Activated naive CD8-positive, alpha-beta T cell treated with anti-CD3 and anti-CD28 coated beads, Interleukin-2, amount 50 U/mL, for 16 hours (primary cell): ENCODE results near the gene FRAS1.
"Not testable (repeated sequence)": the region's sequence is repeated elsewhere in the genome, so short reads cannot be mapped to it uniquely, and the experiment has no call there.

ENCODE experiments used
- DNase-seq: peaks from one replicate; pipeline ENCODE4 v3.0.0-alpha.2; 2020; ENCODE audit warnings: low read depth, low spot score

The FRAS1 gene

DNA sequence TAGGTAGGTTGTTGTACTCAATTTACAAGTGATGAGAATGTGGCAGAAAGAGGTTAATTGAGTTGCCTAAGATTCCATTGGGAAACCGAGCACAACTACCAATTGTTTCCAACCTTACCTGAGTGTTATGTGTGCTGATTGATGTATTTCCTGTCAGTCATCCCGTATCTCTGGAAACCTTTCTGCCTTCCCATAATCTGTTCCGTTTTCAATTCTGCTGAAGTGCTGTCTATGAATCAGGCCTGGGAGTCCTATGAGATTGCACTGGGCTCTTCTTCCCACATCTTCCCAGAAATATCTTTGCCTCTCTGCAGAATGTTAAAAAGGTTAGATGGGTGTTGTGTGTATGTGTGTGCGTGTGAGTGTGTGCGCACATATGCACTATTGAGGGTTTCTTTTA, 264.9 kb downstream of the FRAS1 start:
- no peak for DNase-seq

DNA sequence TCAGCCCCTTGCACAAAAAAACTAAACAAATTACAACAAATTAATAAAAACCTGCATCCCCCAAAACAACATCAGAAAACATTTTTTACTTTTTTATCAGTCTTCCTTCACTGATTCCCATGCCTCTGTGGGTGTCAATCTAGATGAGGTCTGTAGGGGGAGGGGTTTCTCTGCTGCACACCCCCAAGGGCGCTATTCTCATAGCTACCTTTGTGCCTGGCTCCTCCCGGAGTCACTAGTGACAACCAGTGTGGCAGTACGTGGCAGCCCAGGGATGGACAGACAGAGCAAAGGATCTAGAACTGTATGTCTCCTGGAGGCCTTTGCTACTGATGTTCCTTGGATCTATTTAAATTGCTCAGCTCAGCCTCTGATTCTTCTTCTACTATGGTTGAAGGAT, 266.3 kb downstream of the FRAS1 start:
- no peak for DNase-seq

DNA sequence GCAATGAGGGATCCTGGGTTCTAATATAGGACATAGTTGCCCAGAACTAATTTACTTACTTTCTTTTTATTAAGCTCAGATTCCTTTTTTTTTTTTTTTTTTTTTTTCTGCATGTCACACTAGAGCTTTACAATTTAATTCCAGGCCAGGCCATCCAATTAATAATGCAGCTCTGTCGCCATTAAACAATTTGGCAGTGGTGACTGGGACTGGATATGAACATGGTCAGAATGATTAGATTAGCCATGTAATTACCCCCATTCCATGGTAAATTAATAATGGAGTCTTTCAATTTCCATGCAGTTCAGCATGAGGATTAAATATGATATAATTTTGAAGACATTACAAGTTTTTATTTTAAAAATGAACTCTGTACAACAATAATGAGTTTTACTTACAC, 267.5 kb downstream of the FRAS1 start:
- no peak for DNase-seq

DNA sequence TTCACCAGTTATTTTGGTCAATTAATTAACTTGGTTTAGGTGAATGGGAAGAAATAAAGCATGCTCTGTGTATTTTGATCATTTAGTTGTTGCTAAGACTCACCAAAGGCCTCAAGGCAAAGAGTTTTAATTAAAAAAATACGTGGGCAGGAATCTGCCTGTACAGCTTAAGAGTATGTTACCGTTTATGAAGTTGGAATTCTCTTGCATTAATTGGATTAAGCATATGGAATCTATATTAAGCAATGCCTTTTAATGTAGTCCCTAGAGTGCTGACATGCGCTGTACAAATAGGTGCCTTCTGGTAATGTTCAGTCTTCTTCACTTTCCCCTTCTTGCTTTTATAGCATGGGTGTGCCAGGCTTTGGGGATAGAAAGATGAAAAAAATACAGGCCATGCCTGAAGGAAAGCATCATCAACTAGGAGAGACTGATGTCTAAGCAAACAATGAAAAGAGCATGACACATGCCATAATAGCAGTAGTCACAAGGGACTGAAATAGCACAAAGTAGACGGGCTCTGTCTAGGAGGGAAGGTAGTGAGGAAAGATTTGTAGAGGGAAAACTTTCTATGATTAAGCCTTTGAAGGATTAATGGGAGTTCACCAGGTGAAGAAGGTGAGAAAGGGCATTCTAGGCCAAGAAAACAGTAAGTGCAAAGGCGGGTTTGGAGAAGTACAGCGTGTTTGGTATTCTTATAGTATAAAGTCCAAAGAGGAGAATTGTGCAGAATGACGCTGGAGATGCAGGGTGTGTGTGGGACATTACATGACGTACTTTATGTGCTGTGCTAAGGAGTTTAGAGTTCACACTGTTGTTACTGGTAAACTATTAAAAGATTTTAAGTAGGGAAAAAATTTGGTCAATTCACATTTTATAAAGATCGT, 268.4 kb downstream of the FRAS1 start:
- DNase-seq = no peak

DNA sequence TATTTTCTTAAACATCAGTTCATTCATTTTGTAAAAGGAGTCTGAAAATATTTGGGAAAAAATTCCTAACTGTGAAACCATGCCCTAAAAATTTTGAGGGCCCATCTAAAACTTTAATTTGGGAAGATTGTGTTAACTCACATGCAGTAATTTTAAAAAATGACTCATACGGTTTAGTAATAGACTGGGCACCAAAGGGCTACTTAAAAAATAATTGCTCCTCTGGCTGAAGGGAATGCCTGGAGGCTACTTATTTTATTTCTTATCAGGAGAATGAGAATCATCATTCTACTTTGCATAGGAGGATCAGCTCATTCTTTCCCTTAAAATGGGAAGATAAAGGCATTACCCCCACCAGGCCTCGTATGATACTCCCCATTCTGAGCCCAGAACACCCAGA, 271.5 kb downstream of the FRAS1 start:
- not testable (repeated sequence) for DNase-seq

DNA sequence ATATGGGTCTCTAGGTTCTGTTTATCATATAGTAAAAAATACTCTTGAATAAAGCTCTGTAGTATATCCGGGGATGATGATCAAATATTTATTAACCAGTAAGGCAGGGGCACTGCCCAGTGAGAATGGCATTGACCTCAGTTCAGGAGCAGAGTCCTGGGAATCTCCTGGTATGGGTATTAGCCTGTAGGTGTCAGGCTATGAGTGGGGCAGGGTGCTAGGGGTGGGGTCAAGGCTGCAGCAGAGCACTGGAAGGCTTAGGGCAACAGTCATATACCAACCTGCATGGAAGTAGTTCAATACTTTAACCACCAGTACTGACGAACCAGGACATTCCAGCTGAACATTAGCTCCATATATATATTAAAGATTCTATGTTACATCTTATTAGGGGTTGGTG, 274.1 kb downstream of the FRAS1 start:
- no peak for DNase-seq

DNA sequence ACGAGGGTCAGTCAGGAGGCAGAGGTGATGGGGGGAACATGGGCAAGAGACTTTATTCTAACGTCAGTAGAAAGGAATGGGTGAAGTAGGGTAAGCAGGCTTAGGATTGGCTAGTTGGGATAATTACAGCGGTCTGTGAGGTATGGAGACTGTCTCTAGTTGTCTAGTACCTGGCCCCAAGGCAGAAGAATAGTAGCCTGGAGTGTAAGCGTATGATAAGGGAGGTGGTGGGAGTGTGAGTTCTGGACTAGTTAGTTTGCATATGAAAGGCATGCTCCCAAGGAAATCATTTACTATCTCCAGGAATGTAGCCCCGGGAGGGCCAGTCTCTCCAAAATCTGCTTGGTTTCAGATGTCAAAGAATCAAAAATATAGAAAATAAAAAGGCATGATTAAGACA, 274.8 kb downstream of the FRAS1 start:
- DNase-seq = no peak

GRCh38 chr4:78332976-78333375, 275.9 kb downstream of the FRAS1 start:
- no peak for DNase-seq

GRCh38 chr4:78336093-78336943, 279.2 kb downstream of the FRAS1 start:
- DNase-seq = no peak

- DNase-seq = no peak
These were observed 280.3 kb downstream of the FRAS1 start for GRCh38 chr4:78337244-78338020.

DNA sequence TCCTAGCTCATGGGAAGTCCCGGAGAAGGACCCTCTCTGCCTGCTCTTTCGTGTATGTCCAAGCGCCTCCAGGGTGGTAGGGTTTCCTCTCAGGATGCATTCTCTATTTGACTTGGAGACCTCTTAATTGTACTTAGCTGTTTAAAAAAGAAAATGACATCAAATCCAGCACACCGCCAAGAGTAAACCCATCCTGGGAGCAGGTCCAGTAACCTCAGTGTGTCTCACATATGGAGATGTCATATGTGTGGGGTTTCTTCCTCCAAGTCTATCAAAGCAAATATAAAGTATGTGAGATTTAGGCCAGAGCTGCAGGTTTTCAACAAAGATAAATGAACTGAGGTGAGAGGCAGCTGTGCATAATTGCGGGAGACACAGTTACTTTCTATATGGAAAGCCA, 285.0 kb downstream of the FRAS1 start:
- DNase-seq = no peak

- DNase-seq = no peak
These were observed 286.6 kb downstream of the FRAS1 start for GRCh38 chr4:78343682-78344081.

- DNase-seq = no peak
These were observed 288.1 kb downstream of the FRAS1 start for GRCh38 chr4:78345237-78345636.

DNA sequence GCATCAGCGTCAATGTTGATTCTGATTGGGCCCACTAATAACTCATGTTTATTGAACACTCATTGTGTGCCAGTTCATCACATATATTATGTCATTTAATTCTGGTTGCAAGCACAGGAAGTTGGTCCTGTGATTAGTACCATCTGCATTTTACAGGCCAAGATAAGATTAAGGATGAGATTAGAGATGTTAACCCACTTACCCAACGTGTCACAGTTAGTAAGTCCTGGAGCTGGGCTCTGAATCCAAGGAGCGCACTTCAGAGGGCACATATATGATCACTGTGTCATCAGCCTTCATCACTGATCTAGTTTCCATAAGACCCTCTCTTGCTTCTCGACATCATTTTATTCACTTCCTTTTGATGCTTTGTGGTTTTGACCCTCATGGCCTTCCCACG, 289.1 kb downstream of the FRAS1 start:
- no peak for DNase-seq

DNA sequence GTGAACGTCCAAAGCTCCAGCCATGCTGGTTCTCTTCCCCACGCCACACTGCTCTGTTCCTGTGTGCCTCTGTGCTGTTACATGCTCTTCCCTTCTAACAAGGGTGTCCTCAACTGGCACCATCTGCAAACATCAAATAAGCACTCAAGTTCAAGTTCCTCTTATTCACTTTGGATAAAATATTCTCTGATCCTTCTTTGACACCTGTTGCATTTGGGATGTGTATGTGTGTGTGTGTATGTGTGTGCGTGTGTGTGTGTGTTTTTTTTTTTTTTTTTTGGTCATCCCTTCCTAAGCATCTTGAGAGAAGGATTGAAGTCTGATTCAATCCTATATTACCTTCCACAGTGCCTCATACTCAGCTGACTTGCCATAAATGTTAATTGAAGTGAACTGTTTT, 290.4 kb downstream of the FRAS1 start:
- no peak for DNase-seq

GRCh38 chr4:78353921-78354320, 296.8 kb downstream of the FRAS1 start:
- no peak for DNase-seq

DNA sequence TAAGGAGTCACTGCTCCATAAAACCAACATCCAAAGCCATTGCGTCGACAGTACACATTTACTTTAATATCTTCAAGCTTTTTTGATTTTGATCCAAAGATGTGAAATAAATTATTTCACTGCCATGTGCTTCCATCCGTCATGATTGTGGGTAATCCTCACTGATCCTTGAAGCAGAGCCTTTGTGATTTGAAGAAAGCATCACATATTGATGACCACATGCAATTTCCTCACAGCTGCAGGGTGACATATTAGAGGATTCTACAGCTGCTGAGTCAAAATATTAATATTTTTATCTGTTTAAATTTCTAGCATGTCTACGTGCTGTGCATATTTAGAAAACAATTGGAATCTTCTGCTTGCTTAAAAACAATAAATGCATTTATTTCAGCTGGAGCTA, 297.7 kb downstream of the FRAS1 start:
- no peak for DNase-seq

DNA sequence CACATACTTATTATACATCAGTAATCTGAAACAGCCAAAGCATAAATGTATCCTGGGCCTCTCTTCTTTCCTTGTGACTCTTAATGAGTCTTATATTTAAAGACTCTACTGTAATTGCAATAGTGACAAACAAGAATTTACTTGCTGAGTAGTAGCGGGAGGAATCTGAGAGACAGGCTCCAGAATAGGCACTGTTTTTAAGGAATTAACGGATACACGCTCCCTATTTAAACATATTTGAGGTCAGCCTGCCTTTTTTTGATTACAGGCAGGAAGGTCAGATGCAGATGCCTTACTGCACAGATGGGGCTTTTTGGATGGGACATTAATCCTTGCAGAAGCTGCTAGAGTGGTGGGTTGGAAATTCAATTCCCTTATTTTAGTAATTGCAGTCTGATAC, 298.2 kb downstream of the FRAS1 start:
- DNase-seq = no peak

DNA sequence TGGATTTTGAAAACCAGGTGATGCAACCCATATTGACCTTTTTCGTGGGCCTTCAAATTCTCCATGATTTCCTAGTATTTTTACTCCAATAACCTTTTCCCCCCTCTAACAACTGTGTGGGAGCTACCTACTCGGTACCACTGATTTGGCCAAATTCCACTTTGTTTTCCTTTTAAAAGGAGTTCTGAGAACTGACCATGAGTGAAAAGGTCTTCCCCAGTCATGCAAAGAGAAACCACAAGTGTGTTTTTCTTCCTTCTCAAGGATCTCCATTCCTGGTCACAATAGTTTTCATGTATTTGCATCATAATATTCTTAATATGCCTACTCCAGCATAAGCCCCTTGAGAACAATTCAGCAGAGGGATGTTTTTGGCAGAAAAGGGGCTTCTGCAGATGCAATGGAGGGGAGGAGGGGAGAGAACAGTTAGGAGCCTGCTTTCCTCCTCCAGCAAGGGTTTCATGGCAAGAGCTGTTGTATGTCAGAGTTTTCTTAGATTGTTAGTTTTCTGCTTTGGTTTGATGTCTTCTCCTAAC, 299.2 kb downstream of the FRAS1 start:
- no peak for DNase-seq

GRCh38 chr4:78357122-78357521, 300.0 kb downstream of the FRAS1 start:
- no peak for DNase-seq

DNA sequence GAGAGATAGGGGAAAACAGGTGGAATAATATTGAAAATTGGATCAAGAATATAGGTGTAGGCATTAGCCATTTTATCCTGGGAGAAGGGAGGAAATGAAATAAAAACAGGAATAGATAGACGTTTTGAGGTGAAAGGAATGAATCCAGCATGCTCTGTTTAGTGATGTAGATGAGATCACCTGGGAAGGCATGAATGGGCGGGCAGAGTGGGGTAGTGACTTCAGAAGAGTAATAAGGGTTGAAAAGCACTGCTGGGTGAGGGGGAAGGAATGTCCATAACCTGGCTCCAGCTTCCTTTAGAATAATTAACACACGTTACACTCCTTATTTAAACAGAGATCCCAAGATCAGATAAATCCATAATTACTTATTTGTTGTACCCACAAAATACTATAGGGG, 303.3 kb downstream of the FRAS1 start:
- no peak for DNase-seq

GRCh38 chr4:78361621-78362120, 304.5 kb downstream of the FRAS1 start:
- no peak for DNase-seq
